ENCODE results near the gene TUBB6. TPM values are rescaled to one million over a fixed set of nuclear protein-coding genes. Genes with fewer than 3 reads are reported as not detected.

Gene TUBB6
- total RNA-seq, 4 donors from 2014 or later = 20.7 to 111 (median 50.5) TPM

DNA sequence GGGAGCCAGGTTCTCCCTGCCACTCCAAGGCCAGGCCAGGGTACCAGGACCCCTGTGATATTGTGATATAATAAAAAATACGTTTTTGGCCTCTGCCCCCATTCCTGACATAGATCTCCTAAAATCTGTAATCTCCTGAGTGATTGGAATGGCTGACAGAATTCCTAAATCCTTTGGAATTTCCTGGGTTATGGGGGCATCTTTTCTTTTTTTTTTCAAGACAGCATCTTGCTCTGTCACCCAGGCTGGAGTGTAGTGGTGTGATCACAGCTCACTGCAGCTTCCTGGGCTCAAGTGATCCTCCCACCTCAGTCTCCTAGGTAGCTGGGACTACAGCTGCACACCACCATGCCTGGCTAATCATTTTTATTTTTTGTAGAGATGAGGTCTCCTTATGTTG is 26.2 kb upstream of the TUBB6 start:
- Histone ChIP-seq H3K9me3 (no peaks in the 10 kb centered on the region), H3K4me3 (no peak overlapping the region), H3K36me3 (no peaks in the 10 kb centered on the region), H3K27me3 (no peaks in the 10 kb centered on the region), H3K4me1 (peaks cover 0 to 6% (median 0%) of the 10 kb centered on the region in 4 donors), H3K27ac (no peak overlapping the region)
- TF ChIP-seq POLR2A (IDR thresholded peaks at IDR 0.05) = no peak
- TF ChIP-seq, protein P1, sequence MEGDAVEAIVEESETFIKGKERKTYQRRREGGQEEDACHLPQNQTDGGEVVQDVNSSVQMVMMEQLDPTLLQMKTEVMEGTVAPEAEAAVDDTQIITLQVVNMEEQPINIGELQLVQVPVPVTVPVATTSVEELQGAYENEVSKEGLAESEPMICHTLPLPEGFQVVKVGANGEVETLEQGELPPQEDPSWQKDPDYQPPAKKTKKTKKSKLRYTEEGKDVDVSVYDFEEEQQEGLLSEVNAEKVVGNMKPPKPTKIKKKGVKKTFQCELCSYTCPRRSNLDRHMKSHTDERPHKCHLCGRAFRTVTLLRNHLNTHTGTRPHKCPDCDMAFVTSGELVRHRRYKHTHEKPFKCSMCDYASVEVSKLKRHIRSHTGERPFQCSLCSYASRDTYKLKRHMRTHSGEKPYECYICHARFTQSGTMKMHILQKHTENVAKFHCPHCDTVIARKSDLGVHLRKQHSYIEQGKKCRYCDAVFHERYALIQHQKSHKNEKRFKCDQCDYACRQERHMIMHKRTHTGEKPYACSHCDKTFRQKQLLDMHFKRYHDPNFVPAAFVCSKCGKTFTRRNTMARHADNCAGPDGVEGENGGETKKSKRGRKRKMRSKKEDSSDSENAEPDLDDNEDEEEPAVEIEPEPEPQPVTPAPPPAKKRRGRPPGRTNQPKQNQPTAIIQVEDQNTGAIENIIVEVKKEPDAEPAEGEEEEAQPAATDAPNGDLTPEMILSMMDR (IDR thresholded peaks at IDR 0.05) = no peak
- no peak for DNase-seq

DNA sequence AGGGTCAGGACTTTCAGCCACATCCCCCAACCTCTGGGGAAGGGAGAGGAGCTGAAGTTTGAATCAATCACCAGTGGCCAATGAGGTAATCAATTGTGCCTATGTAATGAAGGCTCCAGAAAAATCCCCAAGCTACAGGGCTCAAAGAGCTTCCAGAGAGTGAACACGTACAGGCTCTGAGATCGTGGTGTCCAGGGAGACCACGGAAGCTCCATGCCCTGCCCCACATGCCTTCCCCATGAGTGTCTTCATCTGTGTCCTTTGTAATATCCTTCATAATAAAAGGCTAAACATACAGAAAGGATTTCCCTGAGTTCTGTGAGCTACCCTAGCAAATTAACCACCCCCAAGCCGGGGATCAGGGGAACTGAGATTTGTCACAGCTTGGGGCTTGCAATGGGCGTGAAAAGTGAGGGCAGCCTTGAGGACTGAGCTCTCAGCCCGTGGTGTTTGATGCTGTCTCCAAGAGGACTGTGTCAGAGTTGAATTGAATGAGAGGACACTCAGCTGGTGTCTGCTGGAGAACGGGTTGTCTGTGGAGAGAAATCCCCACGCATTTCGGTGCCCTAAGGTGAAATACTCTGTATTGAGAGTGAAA is 25.5 kb upstream of the TUBB6 start:
- Histone ChIP-seq H3K4me1 (peaks cover 0 to 11% (median 0%) of the 10 kb centered on the region in 4 donors), H3K27me3 (peaks cover 0 to 6% of the 10 kb centered on the region in 2 donors), H3K9me3 (no peaks in the 10 kb centered on the region), H3K4me3 (no peak overlapping the region), H3K27ac (no peak overlapping the region), H3K36me3 (no peaks in the 10 kb centered on the region)
- TF ChIP-seq POLR2A (IDR thresholded peaks at IDR 0.05) = no peak
- TF ChIP-seq, protein P1 (IDR thresholded peaks at IDR 0.05) = no peak
- DNase-seq = no peak

DNA sequence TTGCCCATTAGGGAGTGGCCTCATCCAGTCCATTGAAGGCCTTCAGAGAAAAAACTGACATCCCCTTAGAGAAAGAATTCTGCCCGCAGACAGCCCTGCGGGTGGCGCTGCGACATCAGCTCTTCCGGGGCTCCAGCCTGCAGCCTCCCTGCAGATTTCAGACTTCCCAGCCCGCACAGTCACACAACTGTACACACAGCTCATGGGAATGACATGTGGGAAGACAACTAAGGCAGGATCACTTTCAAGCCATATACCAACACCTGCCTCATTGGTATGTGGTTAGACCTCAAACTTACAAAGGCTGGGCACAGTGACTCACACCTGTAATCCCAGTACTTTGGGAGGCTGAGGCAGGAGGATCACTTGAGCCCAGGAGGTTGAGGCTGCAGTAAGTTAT is 24.8 kb upstream of the TUBB6 start:
- H3K27ac ChIP-seq = no peak overlapping the region
- TF ChIP-seq, protein P1 (IDR thresholded peaks at IDR 0.05) = no peak
- no peak for TF ChIP-seq POLR2A (IDR thresholded peaks at IDR 0.05)

DNA sequence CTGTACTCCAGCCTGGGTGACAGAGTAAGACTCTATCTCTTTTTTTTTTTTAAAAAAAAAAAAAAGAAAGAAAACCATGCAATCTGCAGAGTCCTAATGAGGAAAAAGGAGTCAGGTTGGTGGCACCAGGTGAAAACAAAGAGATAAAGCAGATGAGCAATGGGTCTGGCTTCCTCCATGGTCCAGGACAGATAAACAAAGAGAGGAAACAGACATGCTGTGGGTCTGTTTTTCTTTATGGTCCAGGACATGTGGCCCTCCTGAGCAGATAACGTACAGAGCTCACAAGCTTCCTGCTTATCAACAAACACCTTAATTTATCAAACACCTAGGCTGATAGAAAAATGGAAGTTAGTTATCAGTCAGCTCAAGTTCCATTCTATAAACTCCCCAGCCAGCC is 24.4 kb upstream of the TUBB6 start:
- TF ChIP-seq, protein P1 (IDR thresholded peaks at IDR 0.05) = no peak
- no peak for TF ChIP-seq POLR2A (IDR thresholded peaks at IDR 0.05)
- DNase-seq = no peak
- H3K4me1 ChIP-seq = peaks cover 0 to 15% (median 0%) of the 10 kb centered on the region in 4 donors
- no peak overlapping the region for H3K27ac ChIP-seq
- no peak overlapping the region for H3K4me3 ChIP-seq
- peaks cover 0 to 11% of the 10 kb centered on the region in 2 donors for H3K27me3 ChIP-seq
- H3K9me3 ChIP-seq = no peaks in the 10 kb centered on the region
- H3K36me3 ChIP-seq = no peaks in the 10 kb centered on the region

More for the DNA sequence above, 24.8 kb upstream of the TUBB6 start:
- Histone ChIP-seq H3K27me3 (peaks cover 0 to 11% of the 10 kb centered on the region in 2 donors), H3K4me1 (peaks cover 0 to 13% (median 0%) of the 10 kb centered on the region in 4 donors), H3K36me3 (no peaks in the 10 kb centered on the region), H3K4me3 (no peak overlapping the region), H3K9me3 (no peaks in the 10 kb centered on the region)
- no peak for DNase-seq

DNA sequence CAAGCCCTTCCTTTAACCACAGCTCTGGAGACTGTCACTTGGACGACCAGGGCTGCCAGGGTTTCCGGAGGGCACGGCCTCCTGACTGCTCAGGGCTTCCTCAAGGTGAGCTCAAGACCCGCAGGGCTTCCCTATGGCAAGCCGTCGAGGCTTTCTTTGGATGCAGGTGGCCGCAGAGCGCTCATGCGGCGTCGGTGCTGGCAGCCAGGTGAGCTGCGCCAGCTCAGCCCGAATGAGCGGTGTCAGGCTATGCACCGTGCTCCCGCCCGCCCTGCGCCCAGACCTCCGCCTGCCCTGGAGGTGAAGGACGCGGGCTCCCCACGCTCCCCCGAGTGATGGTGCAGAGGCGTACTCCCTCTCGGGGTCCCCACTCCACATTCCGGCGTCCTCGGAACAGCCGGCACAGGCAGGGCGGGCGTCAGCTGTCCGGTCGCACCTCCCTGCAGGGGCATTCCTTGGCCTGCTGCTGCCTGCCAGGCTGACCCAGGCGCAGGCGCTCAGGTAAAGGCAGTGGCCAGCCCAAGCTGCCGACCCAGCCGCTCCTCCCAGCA is 20.8 kb upstream of the TUBB6 start:
- TF ChIP-seq, protein P1 (IDR thresholded peaks at IDR 0.05) = no peak
- TF ChIP-seq POLR2A (IDR thresholded peaks at IDR 0.05) = no peak
- peak overlapping the region in 3 of 4 donors; percentile 40 to 71 (median 55) for H3K27ac ChIP-seq

More for the DNA sequence above, 20.8 kb upstream of the TUBB6 start:
- H3K4me1 ChIP-seq = peaks cover 0 to 18% (median 0%) of the 10 kb centered on the region in 4 donors
- no peaks in the 10 kb centered on the region for H3K36me3 ChIP-seq
- H3K9me3 ChIP-seq = no peaks in the 10 kb centered on the region
- DNase-seq = no peak
- H3K27me3 ChIP-seq = peaks cover 0 to 11% of the 10 kb centered on the region in 2 donors
- peak overlapping the region in 2 of 4 donors; percentile 44 to 49 for H3K4me3 ChIP-seq

Measured in Peyer's patch (tissue), 4 donors.